ENCODE data around the gene OR2T6.

DNA sequence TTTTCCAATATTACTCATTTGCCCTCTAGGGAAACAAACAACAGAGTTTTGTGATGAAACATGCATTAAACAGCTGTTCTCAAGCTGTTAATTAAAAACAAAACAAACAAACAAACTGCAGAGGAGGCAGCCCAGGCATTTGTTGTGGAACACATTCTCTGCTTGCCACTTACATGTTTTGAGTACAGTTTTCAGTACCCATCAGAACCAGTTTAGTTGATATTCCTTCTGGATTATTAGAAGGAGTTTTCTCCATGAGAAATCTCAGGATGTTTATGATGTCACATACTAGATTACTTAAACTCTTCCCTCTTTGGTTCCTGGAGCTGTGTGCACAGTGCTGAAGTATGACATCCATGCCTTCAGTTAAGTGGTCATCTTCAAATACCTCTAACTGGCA lies at the start of gene OR2T6:
- TF ChIP-seq, protein P1, sequence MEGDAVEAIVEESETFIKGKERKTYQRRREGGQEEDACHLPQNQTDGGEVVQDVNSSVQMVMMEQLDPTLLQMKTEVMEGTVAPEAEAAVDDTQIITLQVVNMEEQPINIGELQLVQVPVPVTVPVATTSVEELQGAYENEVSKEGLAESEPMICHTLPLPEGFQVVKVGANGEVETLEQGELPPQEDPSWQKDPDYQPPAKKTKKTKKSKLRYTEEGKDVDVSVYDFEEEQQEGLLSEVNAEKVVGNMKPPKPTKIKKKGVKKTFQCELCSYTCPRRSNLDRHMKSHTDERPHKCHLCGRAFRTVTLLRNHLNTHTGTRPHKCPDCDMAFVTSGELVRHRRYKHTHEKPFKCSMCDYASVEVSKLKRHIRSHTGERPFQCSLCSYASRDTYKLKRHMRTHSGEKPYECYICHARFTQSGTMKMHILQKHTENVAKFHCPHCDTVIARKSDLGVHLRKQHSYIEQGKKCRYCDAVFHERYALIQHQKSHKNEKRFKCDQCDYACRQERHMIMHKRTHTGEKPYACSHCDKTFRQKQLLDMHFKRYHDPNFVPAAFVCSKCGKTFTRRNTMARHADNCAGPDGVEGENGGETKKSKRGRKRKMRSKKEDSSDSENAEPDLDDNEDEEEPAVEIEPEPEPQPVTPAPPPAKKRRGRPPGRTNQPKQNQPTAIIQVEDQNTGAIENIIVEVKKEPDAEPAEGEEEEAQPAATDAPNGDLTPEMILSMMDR (IDR thresholded peaks at IDR 0.05; ENCODE audit: low read length) = no peak
- TF ChIP-seq EZH2 (optimal IDR thresholded peaks at IDR 0.05; ENCODE audit: low read depth, low read length) = no peak

All from MM.1S (cell line).